ENCODE results near the gene COL4A6. TPM values are rescaled to one million over a fixed set of nuclear protein-coding genes. Genes with fewer than 3 reads are reported as not detected.

Gene COL4A6
- total and polyA plus RNA-seq, 2 donors (not counting 3 experiments of a cell fraction or from before 2014, with no cell fraction given), result 0.49 to 0.62 TPM

- Histone ChIP-seq H3K9ac (replicated peaks; ENCODE audit: extremely low read depth, insufficient read depth, low read length) (no peak overlapping the region), H3K9me3 (replicated peaks; ENCODE audit: control insufficient read depth, insufficient read depth, low read length) (no peaks in the 10 kb centered on the region), H3K4me3 (replicated peaks in 1 of 3; ENCODE audit: insufficient read depth in 1 of 3, low read depth in 1 of 3, low read length in 3 of 3) (no peak overlapping the region), H3K27me3 (ENCODE audit: control insufficient read depth in 2 of 2, insufficient read depth in 2 of 2, low read length in 2 of 2) (no peaks in the 10 kb centered on the region), H3K79me2 (ENCODE audit: control insufficient read depth, insufficient read depth, low read length) (no peaks in the 10 kb centered on the region), H2AFZ (ENCODE audit: low read depth, low read length) (no peak overlapping the region), H3K27ac (ENCODE audit: insufficient read depth, low read depth, low read length) (no peak overlapping the region), H3K36me3 (ENCODE audit: control insufficient read depth in 2 of 2, extremely low read depth in 1 of 2, insufficient read depth in 2 of 2, low read length in 2 of 2) (no peaks in the 10 kb centered on the region), H3K4me1 (ENCODE audit: control insufficient read depth, extremely low read depth, insufficient read depth, low read length) (no peaks in the 10 kb centered on the region), H3K9me1 (replicated peaks; ENCODE audit: control insufficient read depth, extremely low read depth, insufficient read depth, low read length) (no peaks in the 10 kb centered on the region), H3K4me2 (ENCODE audit: insufficient read depth, low read length) (no peak overlapping the region), H4K20me1 (replicated peaks; ENCODE audit: control insufficient read depth, extremely low read depth, insufficient read depth, low read length) (no peaks in the 10 kb centered on the region)
- TF ChIP-seq MYC (IDR thresholded peaks at IDR 0.05; ENCODE audit: low read depth, low read length) (no peak), EZH2 (IDR thresholded peaks at IDR 0.05; ENCODE audit: borderline replicate concordance, low read depth, low read length, severe bottlenecking) (no peak), JUN (IDR thresholded peaks at IDR 0.05; ENCODE audit: borderline replicate concordance, insufficient read depth, insufficient read length, low read depth) (no peak), CTCF (IDR thresholded peaks at IDR 0.05; ENCODE audit: extremely low read depth in 1 of 2, insufficient read depth in 1 of 2, low read depth in 1 of 2, low read length in 2 of 2) (no peak), MAX (IDR thresholded peaks at IDR 0.05; ENCODE audit: insufficient read depth, insufficient read length) (no peak), FOS (IDR thresholded peaks at IDR 0.05; ENCODE audit: borderline replicate concordance, insufficient read depth, low read length) (no peak), POLR2A (IDR thresholded peaks at IDR 0.05; ENCODE audit: low read depth, low read length) (no peak), GATA2 (IDR thresholded peaks at IDR 0.05; ENCODE audit: insufficient read depth, insufficient read length, low read depth, low read length) (no peak), POLR2AphosphoS5 (IDR thresholded peaks at IDR 0.05; ENCODE audit: insufficient read depth, low read depth, low read length) (no peak)
- FAIRE-seq (no peak), DNase-seq (ENCODE audit: low read depth, low spot score) (no peak)
- no TSS peak for BruUV-seq (replicated peaks)
- dilution Hi-C loops (cut with MboI; ENCODE audit: extremely low pct_ligation_motif_present, low sequenced_read_pairs), result no loop called here
- CTCF ChIA-PET, result no interaction called here
- intact Hi-C loops (cut with micrococcal nuclease), result no loop called here
- POLR2A ChIA-PET, result no interaction called here
These were observed 116.0 kb downstream of the COL4A6 start for GRCh38 chrX:108322234-108322633.

All from endothelial cell of umbilical vein (primary cell).